GM23338 (cell line): ENCODE measurements around the gene DNAJC11. TPM values are rescaled to one million over a fixed set of nuclear protein-coding genes. Genes with fewer than 3 reads are reported as not detected.
A peak's percentile ranks its signal among the peaks of the same experiment; 100 is the strongest.

ENCODE experiments used
- ATAC-seq: fragments of 200-7000 bp; cut with Tn5 transposase; 3 replicates; pipeline ENCODE4 v1.9.1; 2020
- DNase-seq: peaks from one replicate; pipeline ENCODE4 v3.0.0-alpha.2; 2015; ENCODE audit warnings: low spot score
- H2AFZ ChIP-seq: fragments of 200-600 bp; sonication (generic); 2 replicates; pipeline ENCODE4 v1.8.0; 2016; ENCODE audit warnings: antibody characterized with exemption, mild to moderate bottlenecking, moderate library complexity
- H3F3A ChIP-seq: fragments of 200-600 bp; sonication (generic); replicated peaks from 2 replicates; pipeline ENCODE4 v1.8.0; 2017; ENCODE audit warnings: antibody characterized with exemption, mixed run types, low read depth
- H3K27ac ChIP-seq: fragments of 200-600 bp; sonication (generic); 2 replicates; pipeline ENCODE4 v1.6.1; 2016; ENCODE audit warnings: low read depth
- H3K27me3 ChIP-seq: fragments of 200-600 bp; sonication (generic); 2 replicates; pipeline ENCODE4 v1.8.0; 2016; ENCODE audit warnings: mild to moderate bottlenecking, mixed run types, moderate library complexity; ENCODE audit not compliant: insufficient read depth
- H3K36me3 ChIP-seq: fragments of 200-600 bp; sonication (generic); 2 replicates; pipeline ENCODE4 v1.8.0; 2016; ENCODE audit warnings: mild to moderate bottlenecking; ENCODE audit not compliant: insufficient read depth
- H3K4me1 ChIP-seq: fragments of 200-600 bp; sonication (generic); 2 replicates; pipeline ENCODE4 v1.8.0; 2016; ENCODE audit warnings: mild to moderate bottlenecking, moderate library complexity; ENCODE audit not compliant: insufficient read depth
- H3K4me2 ChIP-seq: fragments of 200-600 bp; sonication (generic); 2 replicates; pipeline ENCODE4 v1.7.1; 2017; ENCODE audit warnings: mixed run types
- H3K4me3 ChIP-seq: fragments of 200-600 bp; sonication (generic); 2 replicates; pipeline ENCODE4 v1.6.1; 2016; ENCODE audit warnings: mixed run types
- H3K79me2 ChIP-seq: fragments of 200-600 bp; sonication (generic); replicated peaks from 2 replicates; pipeline ENCODE4 v1.8.0; 2017; ENCODE audit warnings: mild to moderate bottlenecking; ENCODE audit not compliant: insufficient read depth
- H3K9me2 ChIP-seq: fragments of 200-600 bp; sonication (generic); 2 replicates; pipeline ENCODE4 v1.8.0; 2017; ENCODE audit not compliant: insufficient read depth
- H4K20me1 ChIP-seq: fragments of 200-600 bp; sonication (generic); replicated peaks from 2 replicates; pipeline ENCODE4 v1.8.0; 2017; ENCODE audit warnings: mild to moderate bottlenecking; ENCODE audit not compliant: insufficient read depth
- H3K27ac Mint-ChIP-seq: 2 replicates; pipeline ENCODE4 v1.8.0; 2020; ENCODE audit warnings: inconsistent platforms, mild to moderate bottlenecking, moderate library complexity, mixed read lengths
- H3K27me3 Mint-ChIP-seq: 3 replicates; pipeline ENCODE4 v1.8.0; 2022; ENCODE audit warnings: low read depth, mild to moderate bottlenecking, moderate library complexity, mixed read lengths, inconsistent platforms; ENCODE audit not compliant: insufficient read depth, poor library complexity
- H3K36me3 Mint-ChIP-seq: 3 replicates; pipeline ENCODE4 v1.8.0; 2021; ENCODE audit warnings: low read depth, mild to moderate bottlenecking, inconsistent platforms, moderate library complexity, mixed read lengths
- H3K4me1 Mint-ChIP-seq: 3 replicates; pipeline ENCODE4 v1.8.0; 2020; ENCODE audit warnings: mild to moderate bottlenecking, inconsistent platforms, mixed read lengths
- H3K4me3 Mint-ChIP-seq: 3 replicates; pipeline ENCODE4 v1.8.0; 2021; ENCODE audit warnings: moderate library complexity, mild to moderate bottlenecking, inconsistent platforms, mixed read lengths
- H3K9me3 Mint-ChIP-seq: 3 replicates; pipeline ENCODE4 v1.8.0; 2020; ENCODE audit warnings: moderate library complexity, mild to moderate bottlenecking, inconsistent platforms, mixed read lengths
- CREB1 ChIP-seq: fragments of 250-450 bp; sonication (Bioruptor Pico); IDR thresholded peaks from 2 replicates; pipeline ENCODE4 v1.5.0; 2020; ENCODE audit warnings: low read depth, mild to moderate bottlenecking, moderate library complexity
- CTCF ChIP-seq, 2 experiments: fragments of 200-600 bp in 1 of 2; sonication (generic) in 1 of 2; conservative IDR thresholded peaks; 2 replicates each; pipeline versions ENCODE4 v1.5.1 to v1.6.1; 2016 to 2017; ENCODE audit warnings: antibody characterized with exemption in 2 of 2, low read depth in 2 of 2, mild to moderate bottlenecking in 2 of 2, moderate library complexity in 1 of 2
- ETS1 ChIP-seq: IDR thresholded peaks from 2 replicates; pipeline ENCODE4 v1.6.1; 2016; ENCODE audit warnings: antibody characterized with exemption
- EZH2 ChIP-seq: fragments of 200-600 bp; sonication (generic); IDR thresholded peaks from one replicate; pipeline ENCODE4 v1.8.0; 2017; ENCODE audit warnings: antibody characterized with exemption, mild to moderate bottlenecking, low read depth; ENCODE audit not compliant: unreplicated experiment
- EZH2phosphoT487 ChIP-seq: fragments of 200-600 bp; sonication (generic); IDR thresholded peaks from one replicate; pipeline ENCODE4 v1.8.1; 2018; ENCODE audit warnings: antibody characterized with exemption; ENCODE audit not compliant: unreplicated experiment
- JUNB ChIP-seq: IDR thresholded peaks from one replicate; pipeline ENCODE4 v1.6.1; 2016; ENCODE audit warnings: antibody characterized with exemption; ENCODE audit not compliant: unreplicated experiment
- REST ChIP-seq: IDR thresholded peaks from one replicate; pipeline ENCODE4 v1.6.1; 2018; ENCODE audit warnings: antibody characterized with exemption; ENCODE audit not compliant: unreplicated experiment
- STAT1 ChIP-seq: IDR thresholded peaks from one replicate; pipeline ENCODE4 v1.6.1; 2016; ENCODE audit warnings: antibody characterized with exemption; ENCODE audit not compliant: unreplicated experiment
- ZNF114 ChIP-seq: fragments of 250-450 bp; sonication (Bioruptor Pico); IDR thresholded peaks from 2 replicates; pipeline ENCODE4 v1.5.0; 2020; ENCODE audit warnings: mild to moderate bottlenecking, moderate library complexity
- ZNF331 ChIP-seq: fragments of 250-450 bp; sonication (Bioruptor Pico); IDR thresholded peaks from 2 replicates; pipeline ENCODE4 v1.5.0; 2020; ENCODE audit warnings: low read depth, mild to moderate bottlenecking, moderate library complexity
- ZNF462 ChIP-seq: fragments of 250-450 bp; sonication (Bioruptor Pico); IDR thresholded peaks from 2 replicates; pipeline ENCODE4 v1.5.0; 2020; ENCODE audit warnings: mild to moderate bottlenecking, moderate library complexity
- polyA plus RNA-seq: library from polyadenylated mRNA; unstranded; fragments of >200 nt; fragmentation: Nextera tagmentation; extraction: Ambion mirVana; gene quantifications from 2 replicates; pipeline ENCODE4 v1.2.1, GENCODE V29; 2016
- total RNA-seq: library from RNA; depleted of rRNA; stranded (reverse); fragments of >200 nt; shearing (Covaris generic); gene quantifications from 2 replicates; pipeline ENCODE4 v1.2.3, GENCODE V29; 2014

The DNAJC11 gene
- total and polyA plus RNA-seq, 2 experiments from 2014 or later = 48.4 to 67.2 TPM

- Mint-ChIP-seq H3K4me1 (peaks cover 2% of the 10 kb centered on the region; the same call in 1 of the 3 replicates), H3K9me3 (no peaks in the 10 kb centered on the region), H3K27ac (peak overlapping the region; percentile 44; the same call in 1 of the 2 replicates), H3K36me3 (peaks cover 38% of the 10 kb centered on the region), H3K27me3 (peaks cover 3% of the 10 kb centered on the region), H3K4me3 (no peak overlapping the region)
- no peaks in the 10 kb centered on the region for H3K27me3 ChIP-seq
- peaks cover 8% of the 10 kb centered on the region for H3K79me2 ChIP-seq
- no peaks in the 10 kb centered on the region; the same call in 1 of the 2 replicates for H3F3A ChIP-seq
- no peak overlapping the region for H3K4me3 ChIP-seq
- 0 out of 2 replicates have a peak, but pooled peaks cover 5% of the 10 kb centered on the region for H3K4me1 ChIP-seq
- H3K4me2 ChIP-seq = no peak overlapping the region
- no peak for ATAC-seq
- peaks cover 16% of the 10 kb centered on the region for H3K36me3 ChIP-seq
- DNase-seq = no peak
- no peak overlapping the region for H3K27ac ChIP-seq
- no peaks in the 10 kb centered on the region for H3K9me2 ChIP-seq
- TF ChIP-seq STAT1 = no peak
- TF ChIP-seq ZNF462 (CRISPR knock-in tag) = no peak
- TF ChIP-seq ZNF114 (CRISPR knock-in tag) = no peak
- no peak for TF ChIP-seq ZNF331
- no peak for TF ChIP-seq ETS1
- no peak for TF ChIP-seq JUNB
- TF ChIP-seq CREB1 (CRISPR knock-in tag) = no peak
- TF ChIP-seq CTCF (conservative IDR thresholded peaks at IDR 0.05; ENCODE audit: low read depth in 2 of 2) = no peak
- no peak for TF ChIP-seq REST
- no peak for TF ChIP-seq EZH2
- no peak for TF ChIP-seq EZH2phosphoT487
- H4K20me1 ChIP-seq = no peaks in the 10 kb centered on the region; the same call in 1 of the 2 replicates
- no peak overlapping the region for H2AFZ ChIP-seq
Observed at GRCh38 chr1:6651909-6652308, 49.7 kb downstream of the DNAJC11 start.
